SU-DHL-6 (cell line): ENCODE measurements around the gene TMEM62.

ENCODE experiments used
- H2AFZ ChIP-seq: fragments of 200-600 bp; sonication (generic); 2 replicates; pipeline ENCODE4 v1.6.1; 2014; ENCODE audit warnings: low read depth, mild to moderate bottlenecking, moderate library complexity, mixed read lengths, antibody characterized with exemption, low read length; ENCODE audit not compliant: severe bottlenecking
- H3F3A ChIP-seq: fragments of 200-600 bp; shearing (Covaris generic); 2 replicates; pipeline ENCODE4 v1.6.0; 2016; ENCODE audit warnings: antibody characterized with exemption, mild to moderate bottlenecking; ENCODE audit not compliant: insufficient read depth
- H3K27ac ChIP-seq: fragments of 200-600 bp; sonication (generic); 2 replicates; pipeline ENCODE4 v1.5.1; 2016; ENCODE audit warnings: low read depth, mild to moderate bottlenecking, low read length, moderate library complexity, mixed read lengths
- H3K27me3 ChIP-seq: fragments of 200-600 bp; sonication (generic), shearing (Covaris generic); 2 replicates; pipeline ENCODE4 v1.6.0; 2014; ENCODE audit warnings: mild to moderate bottlenecking, low read length
- H3K36me3 ChIP-seq: fragments of 200-600 bp; sonication (generic); 2 replicates; pipeline ENCODE4 v1.6.1; 2014; ENCODE audit warnings: mild to moderate bottlenecking, low read length, mixed read lengths
- H3K4me2 ChIP-seq: fragments of 300-600, 200-600 bp; shearing (Covaris generic), sonication (generic); 2 replicates; pipeline ENCODE4 v1.6.0; 2014; ENCODE audit warnings: low read length, low read depth, mild to moderate bottlenecking; ENCODE audit not compliant: poor library complexity, severe bottlenecking
- H3K4me3 ChIP-seq: fragments of 200-600 bp; sonication (generic); 2 replicates; pipeline ENCODE4 v1.5.1; 2014; ENCODE audit warnings: antibody characterized with exemption, low read length, mild to moderate bottlenecking, mixed read lengths; ENCODE audit not compliant: insufficient read depth, poor library complexity, severe bottlenecking
- H3K79me2 ChIP-seq: fragments of 200-600 bp; sonication (generic); 2 replicates; pipeline ENCODE4 v1.6.1; 2014; ENCODE audit warnings: mild to moderate bottlenecking, low read length, moderate library complexity; ENCODE audit not compliant: insufficient read depth
- H3K9ac ChIP-seq: fragments of 200-600 bp; sonication (generic); 2 replicates; pipeline ENCODE4 v1.7.0; 2014; ENCODE audit warnings: mild to moderate bottlenecking, low read length
- H3K9me2 ChIP-seq: fragments of 200-600 bp; sonication (generic); replicated peaks from 2 replicates; pipeline ENCODE4 v1.6.1; 2014; ENCODE audit warnings: low read length; ENCODE audit not compliant: insufficient read depth
- H3K9me3 ChIP-seq: fragments of 200-600 bp; sonication (generic); 2 replicates; pipeline ENCODE4 v1.6.1; 2014; ENCODE audit warnings: low read length, mixed read lengths; ENCODE audit not compliant: insufficient read depth
- H4K20me1 ChIP-seq: fragments of 200-600 bp; sonication (generic); 2 replicates; pipeline ENCODE4 v1.6.1; 2014; ENCODE audit warnings: low read depth, mild to moderate bottlenecking, antibody characterized with exemption, low read length, moderate library complexity, mixed read lengths
- EZH2phosphoT487 ChIP-seq: fragments of 200-600 bp; sonication (generic), shearing (Covaris generic); conservative IDR thresholded peaks from 2 replicates; pipeline ENCODE4 v1.6.1; 2018; ENCODE audit warnings: mild to moderate bottlenecking, antibody characterized with exemption, low read length, moderate library complexity, mixed read lengths
- TF ChIP-seq, protein P1 (sequence below): fragments of 200-600 bp; sonication (generic); IDR thresholded peaks from one replicate; pipeline ENCODE4 v1.5.1; 2017; ENCODE audit warnings: antibody characterized with exemption, mild to moderate bottlenecking, low read length, moderate library complexity; ENCODE audit not compliant: insufficient read depth, poor library complexity, severe bottlenecking

The TMEM62 gene

GRCh38 chr15:43212299-43212698 is 78.9 kb downstream of the TMEM62 start:
- no peaks in the 10 kb centered on the region for H3F3A ChIP-seq
- no peaks in the 10 kb centered on the region for H3K79me2 ChIP-seq
- no peaks in the 10 kb centered on the region for H3K9me2 ChIP-seq
- H3K27ac ChIP-seq: no peak overlapping the region
- H3K27me3 ChIP-seq: no peaks in the 10 kb centered on the region
- H2AFZ ChIP-seq: no peak overlapping the region
- TF ChIP-seq, protein P1, sequence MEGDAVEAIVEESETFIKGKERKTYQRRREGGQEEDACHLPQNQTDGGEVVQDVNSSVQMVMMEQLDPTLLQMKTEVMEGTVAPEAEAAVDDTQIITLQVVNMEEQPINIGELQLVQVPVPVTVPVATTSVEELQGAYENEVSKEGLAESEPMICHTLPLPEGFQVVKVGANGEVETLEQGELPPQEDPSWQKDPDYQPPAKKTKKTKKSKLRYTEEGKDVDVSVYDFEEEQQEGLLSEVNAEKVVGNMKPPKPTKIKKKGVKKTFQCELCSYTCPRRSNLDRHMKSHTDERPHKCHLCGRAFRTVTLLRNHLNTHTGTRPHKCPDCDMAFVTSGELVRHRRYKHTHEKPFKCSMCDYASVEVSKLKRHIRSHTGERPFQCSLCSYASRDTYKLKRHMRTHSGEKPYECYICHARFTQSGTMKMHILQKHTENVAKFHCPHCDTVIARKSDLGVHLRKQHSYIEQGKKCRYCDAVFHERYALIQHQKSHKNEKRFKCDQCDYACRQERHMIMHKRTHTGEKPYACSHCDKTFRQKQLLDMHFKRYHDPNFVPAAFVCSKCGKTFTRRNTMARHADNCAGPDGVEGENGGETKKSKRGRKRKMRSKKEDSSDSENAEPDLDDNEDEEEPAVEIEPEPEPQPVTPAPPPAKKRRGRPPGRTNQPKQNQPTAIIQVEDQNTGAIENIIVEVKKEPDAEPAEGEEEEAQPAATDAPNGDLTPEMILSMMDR: no peak
- TF ChIP-seq EZH2phosphoT487: no peak
- H4K20me1 ChIP-seq: no peaks in the 10 kb centered on the region
- H3K4me2 ChIP-seq: no peak overlapping the region
- no peaks in the 10 kb centered on the region for H3K36me3 ChIP-seq
- H3K9me3 ChIP-seq: no peaks in the 10 kb centered on the region
- H3K4me3 ChIP-seq: no peak overlapping the region
- H3K9ac ChIP-seq: no peak overlapping the region

DNA sequence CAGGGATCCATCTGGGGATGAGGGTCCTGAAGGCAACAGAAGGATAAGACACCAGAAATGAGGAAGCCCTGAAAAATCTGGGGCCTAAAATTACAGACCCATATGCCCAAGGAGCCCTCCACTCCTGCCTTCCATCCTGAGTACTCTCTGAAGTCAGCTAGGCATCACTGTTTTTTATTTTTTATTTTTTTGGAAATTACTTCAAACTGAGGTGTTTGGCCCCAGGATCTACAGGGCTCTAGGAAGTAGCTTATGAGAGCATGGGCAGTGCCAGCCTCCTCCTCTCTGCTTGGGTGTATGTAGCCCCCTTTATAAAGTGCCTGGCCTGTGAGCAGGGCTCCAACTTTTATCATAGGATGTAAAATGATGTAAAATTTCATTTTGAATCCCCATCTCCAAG is 79.6 kb downstream of the TMEM62 start:
- Histone ChIP-seq H3K27me3 (no peaks in the 10 kb centered on the region), H3K79me2 (no peaks in the 10 kb centered on the region), H3K4me2 (no peak overlapping the region), H3K9ac (no peak overlapping the region), H3K27ac (no peak overlapping the region), H3K9me3 (no peaks in the 10 kb centered on the region), H3F3A (no peaks in the 10 kb centered on the region), H3K9me2 (no peaks in the 10 kb centered on the region), H2AFZ (no peak overlapping the region), H3K36me3 (no peaks in the 10 kb centered on the region), H4K20me1 (no peaks in the 10 kb centered on the region), H3K4me3 (no peak overlapping the region)
- TF ChIP-seq EZH2phosphoT487: no peak
- TF ChIP-seq, protein P1: no peak

GRCh38 chr15:43213466-43213865 is 80.1 kb downstream of the TMEM62 start:
- H3K36me3 ChIP-seq: no peaks in the 10 kb centered on the region
- no peak overlapping the region for H3K27ac ChIP-seq
- H3K27me3 ChIP-seq: no peaks in the 10 kb centered on the region
- no peak overlapping the region for H3K4me3 ChIP-seq
- no peak overlapping the region for H3K9ac ChIP-seq
- H3F3A ChIP-seq: no peaks in the 10 kb centered on the region
- no peaks in the 10 kb centered on the region for H3K9me2 ChIP-seq
- no peaks in the 10 kb centered on the region for H3K9me3 ChIP-seq
- no peak overlapping the region for H2AFZ ChIP-seq
- TF ChIP-seq, protein P1: no peak
- TF ChIP-seq EZH2phosphoT487: no peak
- no peaks in the 10 kb centered on the region for H3K79me2 ChIP-seq
- H4K20me1 ChIP-seq: no peaks in the 10 kb centered on the region
- no peak overlapping the region for H3K4me2 ChIP-seq
